K562 (cell line): ENCODE results near the gene GMPR. TPM values are rescaled to one million over a fixed set of nuclear protein-coding genes. Genes with fewer than 3 reads are reported as not detected.

ENCODE experiments used
- ATAC-seq: fragments of 200-7000 bp; cut with Tn5 transposase; 3 replicates; pipeline ENCODE4 v1.9.1; 2020; ENCODE audit warnings: moderate library complexity
- BruUV-seq: library from RNA; stranded (reverse); fragments of 400-500 nt; replicated peaks from 2 replicates; lab custom pipeline; 2021; lab: Mats Ljungman, UMichigan
- CTCF ChIA-PET: fragments of 300-600 bp; formaldehyde crosslinking; extraction: SDS; loops from one replicate; lab custom pipeline; 2021; ENCODE audit warnings: low intra/inter-chr PET ratio; lab: Yijun Ruan, JAX
- POLR2A ChIA-PET: fragments of 300-600, 350-650 bp; sonication (Branson Sonifier 250); formaldehyde crosslinking; extraction: SDS; loops from one replicate; lab custom pipeline; 2021; ENCODE audit warnings: antibody characterized with exemption, inconsistent platforms; lab: Yijun Ruan, JAX
- DNase-seq, 4 experiments: peaks; one replicate each; pipeline versions ENCODE4 v3.0.0 to v3.0.0-alpha.2; 2011 to 2018; ENCODE audit warnings: low spot score in 3 of 4, mixed read lengths in 3 of 4; ENCODE audit errors: extremely low read depth in 1 of 4
- FAIRE-seq: peaks from 2 replicates; lab custom pipeline; 2011; peaks lifted over from hg19 to GRCh38; lab: Jason Lieb, UNC
- H2AFZ ChIP-seq: 2 replicates; pipeline ENCODE4 v1.6.0; 2011; ENCODE audit warnings: low read depth, low read length, control low read depth, inconsistent platforms
- H3K27ac ChIP-seq: fragments of 200-600 bp; 3 replicates; pipeline ENCODE4 v1.8.0; 2011; ENCODE audit warnings: low read depth, mild to moderate bottlenecking, control low read depth, inconsistent platforms, low read length, moderate library complexity, mixed read lengths; ENCODE audit errors: extremely low read depth
- H3K27me3 ChIP-seq, 2 experiments: fragments of 300-600 bp in 1 of 2; 2 replicates in 1 of 2; 3 replicates in 1 of 2; pipeline versions ENCODE4 v1.6.0 to v1.8.0; 2011; ENCODE audit warnings: inconsistent platforms in 2 of 2, low read length in 2 of 2, mild to moderate bottlenecking in 1 of 2, mixed read lengths in 1 of 2, moderate library complexity in 1 of 2; ENCODE audit not compliant: control insufficient read depth in 2 of 2, insufficient read depth in 2 of 2
- H3K36me3 ChIP-seq: fragments of 300-600 bp; 3 replicates; pipeline ENCODE4 v1.8.0; 2011; ENCODE audit warnings: mild to moderate bottlenecking, low read length, inconsistent platforms; ENCODE audit not compliant: control insufficient read depth, insufficient read depth
- H3K4me1 ChIP-seq, 2 experiments: fragments of 200-600 bp in 1 of 2; replicated peaks in 1 of 2; 2 replicates in 1 of 2; 3 replicates in 1 of 2; pipeline versions ENCODE4 v1.5.1 to v1.8.0; 2011; ENCODE audit warnings: inconsistent platforms in 2 of 2, low read length in 2 of 2, mild to moderate bottlenecking in 1 of 2, mixed read lengths in 1 of 2, moderate library complexity in 1 of 2; ENCODE audit not compliant: control insufficient read depth in 2 of 2, insufficient read depth in 2 of 2
- H3K4me2 ChIP-seq: 2 replicates; pipeline ENCODE4 v1.6.1; 2011; ENCODE audit warnings: low read length, control low read depth, inconsistent platforms, mixed read lengths; ENCODE audit not compliant: insufficient read depth
- H3K4me3 ChIP-seq: fragments of 200-600 bp; sonication (generic), shearing (Covaris generic); 2 replicates; pipeline ENCODE4 v1.5.1; 2016; ENCODE audit warnings: control low read depth, inconsistent platforms
- H3K79me2 ChIP-seq: fragments of 200-600 bp; 3 replicates; pipeline ENCODE4 v1.8.0; 2011; ENCODE audit warnings: low read length, inconsistent platforms; ENCODE audit not compliant: control insufficient read depth, insufficient read depth
- H3K9ac ChIP-seq, 2 experiments: 2 replicates each; pipeline versions ENCODE4 v1.6.0 to v1.6.1; 2011; ENCODE audit warnings: low read depth in 2 of 2, low read length in 2 of 2, control low read depth in 1 of 2, inconsistent platforms in 1 of 2, mild to moderate bottlenecking in 1 of 2, mixed read lengths in 1 of 2; ENCODE audit not compliant: insufficient read depth in 1 of 2
- H3K9me1 ChIP-seq: one replicate; pipeline ENCODE4 v1.6.0; 2011; ENCODE audit warnings: inconsistent platforms, mild to moderate bottlenecking, low read length, moderate library complexity; ENCODE audit not compliant: control insufficient read depth, insufficient read depth
- H3K9me3 ChIP-seq: replicated peaks from 2 replicates; pipeline ENCODE4 v1.5.1; 2011; ENCODE audit warnings: low read depth, low read length, inconsistent platforms; ENCODE audit not compliant: control insufficient read depth, insufficient read depth
- H4K20me1 ChIP-seq: replicated peaks from 2 replicates; pipeline ENCODE4 v1.6.1; 2011; ENCODE audit warnings: low read length, inconsistent platforms, mixed read lengths; ENCODE audit not compliant: control insufficient read depth, insufficient read depth
- CBX5 ChIP-seq: IDR thresholded peaks from 2 replicates; pipeline ENCODE4 v1.6.1; 2014; ENCODE audit warnings: low read depth, borderline replicate concordance
- CEBPZ ChIP-seq: fragments of 150-350 bp; IDR thresholded peaks from 2 replicates; pipeline ENCODE4 v1.6.1; 2014; ENCODE audit warnings: low read depth, mild to moderate bottlenecking, low read length, borderline replicate concordance
- CHD2 ChIP-seq: IDR thresholded peaks from 2 replicates; pipeline ENCODE4 v1.6.1; 2011; ENCODE audit warnings: low read depth, low read length
- E2F1 ChIP-seq: sonication (generic); formaldehyde crosslinking; IDR thresholded peaks from 2 replicates; pipeline ENCODE4 v1.8.1; 2023; ENCODE audit warnings: mild to moderate bottlenecking, missing genetic modification reagents, moderate library complexity
- MAFG ChIP-seq: fragments of 450-650 bp; conservative IDR thresholded peaks from 2 replicates; pipeline ENCODE4 v1.6.1; 2016; ENCODE audit warnings: missing genetic modification characterization, missing compliant biosample characterization
- POLR3A ChIP-seq: IDR thresholded peaks from 2 replicates; pipeline ENCODE4 v1.6.1; 2011; ENCODE audit warnings: borderline replicate concordance, mild to moderate bottlenecking, moderate library complexity; ENCODE audit not compliant: insufficient read length, insufficient read depth; ENCODE audit errors: extremely low read depth
- SAFB2 ChIP-seq: fragments of 200-400 bp; formaldehyde crosslinking; IDR thresholded peaks from 2 replicates; pipeline ENCODE4 v1.6.1; 2018; ENCODE audit warnings: borderline replicate concordance, low read length, low read depth, moderate library complexity; ENCODE audit not compliant: severe bottlenecking
- SETDB1 ChIP-seq: IDR thresholded peaks from one replicate; pipeline ENCODE4 v1.6.1; 2012; ENCODE audit warnings: low read length, control low read depth, inconsistent platforms
- SNIP1 ChIP-seq: fragments of 450-650 bp; IDR thresholded peaks from 2 replicates; pipeline ENCODE4 v1.7.1; 2017; ENCODE audit warnings: low read depth, mild to moderate bottlenecking
- THRAP3 ChIP-seq: fragments of 450-650 bp; IDR thresholded peaks from 2 replicates; pipeline ENCODE4 v1.6.1; 2016; ENCODE audit warnings: mild to moderate bottlenecking, inconsistent platforms, borderline replicate concordance
- ZNF140 ChIP-seq: fragments of 250-450 bp; sonication (Bioruptor Pico); IDR thresholded peaks from 2 replicates; pipeline ENCODE4 v1.8.0; 2021; ENCODE audit warnings: moderate library complexity, mild to moderate bottlenecking, inconsistent platforms
- WGBS: fragments of 100-300 bp; shearing (Covaris generic); methylation state at CpG from one replicate; pipeline ENCODE4 v1.1.6; 2016; ENCODE audit warnings: low coverage, mixed read lengths; ENCODE audit not compliant: insufficient coverage; ENCODE audit errors: missing lambda C conversion rate; 5-methylcytosine and 5-hydroxymethylcytosine counted together
- in situ Hi-C: fragments of 300-500 bp; cut with MboI; formaldehyde crosslinking; loops from 4 replicates; pipeline ENCODE4 v1.15.0; 2018; ENCODE audit warnings: inconsistent platforms, mixed read lengths
- intact Hi-C: fragments of 100-400 bp; cut with micrococcal nuclease; formaldehyde crosslinking; loops from 2 replicates; pipeline ENCODE4 v1.14.2; 2022
- polyA plus RNA-seq, 8 experiments: library from polyadenylated mRNA; depleted of rRNA in 4 of 8; stranded (reverse) in 5 of 8; unstranded in 3 of 8; fragments of >200 nt; fragmentation: Nextera tagmentation in 2 of 8; fragmentation: Illumina TruSeq in 1 of 8; extraction: Ambion mirVana in 2 of 8; extraction: Trizol in 1 of 8; gene quantifications; 2 replicates each; pipeline versions ENCODE4 v1.2.1 to v1.2.3, GENCODE V29; 2011 to 2014; ENCODE audit warnings: inconsistent platforms in 1 of 8, missing spikeins in 1 of 8
- total RNA-seq, 7 experiments: library from RNA; depleted of rRNA in 6 of 7; stranded (reverse); fragments of >200 nt in 6 of 7; fragmentation: Illumina TruSeq in 2 of 7; extraction: Trizol in 2 of 7; gene quantifications; 2 replicates each; pipeline versions ENCODE4 v1.2.1 to v1.2.3, GENCODE V29; 2011 to 2021; ENCODE audit warnings: low replicate concordance in 1 of 7
- TF ChIP-seq, protein P1 (sequence below): fragments of 250-450 bp; sonication (Bioruptor Pico); IDR thresholded peaks from 2 replicates; pipeline ENCODE4 v1.5.1; 2021; ENCODE audit warnings: mild to moderate bottlenecking

Gene GMPR
- total and polyA plus RNA-seq, 9 of the 15 experiments (the other 6 are each of a cell fraction or from before 2014, with no cell fraction given) = 34.6 to 83.7 (median 49.8) TPM

GRCh38 chr6:16327777-16328325 is 89.5 kb downstream of the GMPR start:
- Histone ChIP-seq H3K79me2 (no peaks in the 10 kb centered on the region), H3K9me3 (no peaks in the 10 kb centered on the region), H3K36me3 (no peaks in the 10 kb centered on the region), H2AFZ (peak overlapping the region; percentile 27; the same call in 1 of the 2 replicates), H4K20me1 (no peaks in the 10 kb centered on the region), H3K27ac (no peak overlapping the region), H3K27me3 (no peaks in the 10 kb centered on the region), H3K4me3 (no peak overlapping the region), H3K4me2 (no peak overlapping the region), H3K9ac (no peak overlapping the region), H3K4me1 (peaks cover 19 to 23% of the 10 kb centered on the region in 2 experiments), H3K9me1 (no peaks in the 10 kb centered on the region)
- TF ChIP-seq CBX5 (no peak), SNIP1 (no peak), ZNF140 (CRISPR knock-in tag) (no peak), SETDB1 (no peak), THRAP3 (no peak), POLR3A (no peak), MAFG (tag) (no peak), SAFB2 (no peak), CHD2 (no peak), CEBPZ (no peak), E2F1 (CRISPR knock-in tag) (no peak)
- TF ChIP-seq, protein P1, sequence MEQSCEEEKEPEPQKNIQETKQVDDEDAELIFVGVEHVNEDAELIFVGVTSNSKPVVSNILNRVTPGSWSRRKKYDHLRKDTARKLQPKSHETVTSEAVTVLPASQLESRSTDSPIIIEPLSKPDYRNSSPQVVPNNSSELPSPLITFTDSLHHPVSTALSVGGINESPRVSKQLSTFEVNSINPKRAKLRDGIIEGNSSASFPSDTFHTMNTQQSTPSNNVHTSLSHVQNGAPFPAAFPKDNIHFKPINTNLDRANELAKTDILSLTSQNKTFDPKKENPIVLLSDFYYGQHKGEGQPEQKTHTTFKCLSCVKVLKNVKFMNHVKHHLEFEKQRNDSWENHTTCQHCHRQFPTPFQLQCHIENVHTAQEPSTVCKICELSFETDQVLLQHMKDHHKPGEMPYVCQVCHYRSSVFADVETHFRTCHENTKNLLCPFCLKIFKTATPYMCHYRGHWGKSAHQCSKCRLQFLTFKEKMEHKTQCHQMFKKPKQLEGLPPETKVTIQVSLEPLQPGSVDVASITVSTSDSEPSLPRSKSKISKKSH = no peak
- in situ Hi-C loops = no loop called here
- DNase-seq = no peak
- intact Hi-C loops = no loop called here
- WGBS = 71% methylated on average over 34 of the region's 34 CpGs
- POLR2A ChIA-PET = interaction anchor here (0.7 kb wide), 1 partner anchor 144 kb away, joined by 3 read pairs; no protein-coding TSS in a partner anchor
- FAIRE-seq = no peak
- CTCF ChIA-PET = no interaction called here
- no TSS peak for BruUV-seq
- no peak for ATAC-seq
